OCI-LY7 (cell line): ENCODE data around the gene MOGAT1. TPM values are rescaled to one million over a fixed set of nuclear protein-coding genes. Genes with fewer than 3 reads are reported as not detected.

Source experiments
- BruUV-seq: library from RNA; stranded (reverse); fragments of 400-500 nt; replicated peaks from 2 replicates; lab custom pipeline; 2021; lab: Mats Ljungman, UMichigan
- CTCF ChIA-PET: fragments of 300-600 bp; sonication (Branson Sonifier 250); formaldehyde crosslinking; loops from one replicate; lab custom pipeline; 2022; ENCODE audit warnings: antibody characterized with exemption; ENCODE audit not compliant: unreplicated experiment; lab: Charles Lee
- POLR2A ChIA-PET: fragments of 300-600 bp; sonication (Branson Sonifier 250); formaldehyde crosslinking; loops from one replicate; lab custom pipeline; 2022; ENCODE audit warnings: antibody characterized with exemption; lab: Charles Lee
- DNase-seq: peaks from one replicate; pipeline ENCODE4 v3.0.0-alpha.2; 2015; ENCODE audit warnings: low spot score
- H2AFZ ChIP-seq: fragments of 200-600 bp; sonication (generic), shearing (Covaris generic); 2 replicates; pipeline ENCODE4 v1.6.1; 2014; ENCODE audit warnings: mild to moderate bottlenecking, antibody characterized with exemption, low read length, moderate library complexity
- H3K27ac ChIP-seq: fragments of 200-600 bp; sonication (generic); 2 replicates; pipeline ENCODE4 v1.5.1; 2014; ENCODE audit warnings: mixed run types, low read depth, mild to moderate bottlenecking, moderate library complexity, low read length, inconsistent platforms; ENCODE audit not compliant: poor library complexity, severe bottlenecking
- H3K36me3 ChIP-seq: fragments of 200-600 bp; sonication (generic); 2 replicates; pipeline ENCODE4 v1.6.1; 2014; ENCODE audit warnings: mild to moderate bottlenecking, antibody characterized with exemption, low read length, moderate library complexity, mixed read lengths; ENCODE audit not compliant: insufficient read depth
- H3K4me1 ChIP-seq: fragments of 200-600 bp; sonication (generic); 2 replicates; pipeline ENCODE4 v1.5.1; 2014; ENCODE audit warnings: mild to moderate bottlenecking, low read length; ENCODE audit not compliant: insufficient read depth, poor library complexity, severe bottlenecking
- H3K4me2 ChIP-seq: fragments of 200-600 bp; sonication (generic); 2 replicates; pipeline ENCODE4 v1.6.1; 2014; ENCODE audit warnings: mild to moderate bottlenecking, low read length
- H3K4me3 ChIP-seq: fragments of 200-600 bp; sonication (generic); 2 replicates; pipeline ENCODE4 v1.5.1; 2014; ENCODE audit warnings: mild to moderate bottlenecking, low read depth, low read length; ENCODE audit not compliant: poor library complexity, severe bottlenecking
- H3K79me2 ChIP-seq: fragments of 200-600 bp; sonication (generic); 2 replicates; pipeline ENCODE4 v1.6.1; 2016; ENCODE audit warnings: low read depth, mild to moderate bottlenecking, low read length, moderate library complexity, mixed read lengths; ENCODE audit not compliant: insufficient read depth
- H3K9me2 ChIP-seq: fragments of 200-600 bp; sonication (generic); 2 replicates; pipeline ENCODE4 v1.6.1; 2016; ENCODE audit warnings: mild to moderate bottlenecking, low read length, mixed read lengths; ENCODE audit not compliant: insufficient read depth
- H3K9me3 ChIP-seq: fragments of 200-600 bp; sonication (generic); 2 replicates; pipeline ENCODE4 v1.6.1; 2014; ENCODE audit warnings: mild to moderate bottlenecking, mixed run types, low read length, mixed read lengths
- H4K20me1 ChIP-seq: fragments of 200-600 bp; sonication (generic); 2 replicates; pipeline ENCODE4 v1.6.1; 2014; ENCODE audit warnings: mild to moderate bottlenecking, antibody characterized with exemption, low read length, moderate library complexity, mixed read lengths; ENCODE audit not compliant: insufficient read depth
- EZH2phosphoT487 ChIP-seq: fragments of 200-600 bp; sonication (generic); IDR thresholded peaks from 2 replicates; pipeline ENCODE4 v1.6.1; 2018; ENCODE audit warnings: low read depth, borderline replicate concordance, mild to moderate bottlenecking, mixed run types, antibody characterized with exemption, low read length, moderate library complexity, mixed read lengths
- intact Hi-C: fragments of 100-400 bp; cut with micrococcal nuclease; formaldehyde crosslinking; loops from one replicate; pipeline ENCODE4 v1.10.0; 2022; ENCODE audit not compliant: unreplicated experiment
- total RNA-seq, 2 experiments: library from RNA; depleted of rRNA in 1 of 2; stranded (reverse); fragments of >200 nt in 1 of 2; shearing (Covaris generic) in 1 of 2; gene quantifications; 2 replicates each; pipeline ENCODE4 v1.2.3, GENCODE V29; 2014 to 2022
- TF ChIP-seq, protein P1 (sequence below): fragments of 200-600 bp; sonication (generic); conservative IDR thresholded peaks from 2 replicates; pipeline ENCODE4 v1.5.1; 2014; ENCODE audit warnings: mild to moderate bottlenecking, antibody characterized with exemption, low read length, moderate library complexity, mixed read lengths

Gene MOGAT1
- total RNA-seq, 2 experiments from 2014 or later: not detected

DNA sequence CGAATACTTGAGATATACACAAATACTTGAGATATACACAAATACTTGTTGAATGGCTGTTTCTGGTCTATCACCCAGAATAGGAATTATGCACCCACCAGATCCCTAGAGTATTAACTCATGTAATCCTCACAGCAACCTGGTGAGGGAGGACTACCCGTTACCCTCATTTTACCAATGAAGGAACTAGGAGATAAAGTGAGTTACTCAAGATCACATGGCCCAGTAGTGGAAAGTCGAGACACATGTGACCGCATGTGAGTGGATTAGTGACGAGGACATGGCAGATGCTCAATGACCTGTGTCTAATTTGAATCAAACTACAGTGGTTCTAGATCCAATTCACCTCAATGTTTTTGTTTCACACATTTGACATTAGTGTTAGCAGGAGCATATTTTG, 2.4 kb downstream of the MOGAT1 start:
- no peak for DNase-seq
- Histone ChIP-seq H3K9me3 (no peaks in the 10 kb centered on the region), H3K9me2 (no peaks in the 10 kb centered on the region), H3K27ac (no peak overlapping the region), H2AFZ (no peak overlapping the region), H3K4me1 (no peaks in the 10 kb centered on the region), H3K36me3 (no peaks in the 10 kb centered on the region), H3K4me2 (no peak overlapping the region), H3K79me2 (no peaks in the 10 kb centered on the region), H4K20me1 (no peaks in the 10 kb centered on the region), H3K4me3 (no peak overlapping the region)
- no TSS peak for BruUV-seq
- TF ChIP-seq EZH2phosphoT487: no peak
- TF ChIP-seq, protein P1, sequence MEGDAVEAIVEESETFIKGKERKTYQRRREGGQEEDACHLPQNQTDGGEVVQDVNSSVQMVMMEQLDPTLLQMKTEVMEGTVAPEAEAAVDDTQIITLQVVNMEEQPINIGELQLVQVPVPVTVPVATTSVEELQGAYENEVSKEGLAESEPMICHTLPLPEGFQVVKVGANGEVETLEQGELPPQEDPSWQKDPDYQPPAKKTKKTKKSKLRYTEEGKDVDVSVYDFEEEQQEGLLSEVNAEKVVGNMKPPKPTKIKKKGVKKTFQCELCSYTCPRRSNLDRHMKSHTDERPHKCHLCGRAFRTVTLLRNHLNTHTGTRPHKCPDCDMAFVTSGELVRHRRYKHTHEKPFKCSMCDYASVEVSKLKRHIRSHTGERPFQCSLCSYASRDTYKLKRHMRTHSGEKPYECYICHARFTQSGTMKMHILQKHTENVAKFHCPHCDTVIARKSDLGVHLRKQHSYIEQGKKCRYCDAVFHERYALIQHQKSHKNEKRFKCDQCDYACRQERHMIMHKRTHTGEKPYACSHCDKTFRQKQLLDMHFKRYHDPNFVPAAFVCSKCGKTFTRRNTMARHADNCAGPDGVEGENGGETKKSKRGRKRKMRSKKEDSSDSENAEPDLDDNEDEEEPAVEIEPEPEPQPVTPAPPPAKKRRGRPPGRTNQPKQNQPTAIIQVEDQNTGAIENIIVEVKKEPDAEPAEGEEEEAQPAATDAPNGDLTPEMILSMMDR: no peak
- ChIA-PET POLR2A (no interaction called here), CTCF (no interaction called here)
- intact Hi-C loops: no loop called here

DNA sequence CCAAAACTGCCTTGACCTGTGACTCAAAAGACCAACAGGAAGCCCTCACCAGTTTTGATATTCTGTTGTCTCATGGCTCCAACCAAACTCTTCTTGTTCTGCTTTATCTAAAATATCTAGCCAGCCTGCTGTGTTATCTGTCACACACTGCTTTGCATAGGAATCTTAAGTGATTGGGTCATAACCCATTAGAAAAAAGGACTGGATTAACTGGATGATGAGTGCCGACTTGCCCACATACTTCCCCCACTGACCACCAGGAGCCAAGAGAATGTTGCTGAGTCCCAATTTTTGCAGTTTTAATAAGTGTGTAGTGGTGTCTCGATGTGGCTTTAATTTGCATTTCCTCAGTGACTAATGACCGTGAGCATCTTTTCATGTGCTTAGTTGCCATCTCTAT, 6.5 kb downstream of the MOGAT1 start:
- H3K79me2 ChIP-seq: no peaks in the 10 kb centered on the region
- POLR2A ChIA-PET: interaction anchor here (1.2 to 1.9 kb wide), 3 partner anchors 8 to 281 kb away, joined by 3 to 5 read pairs (median 3); no protein-coding TSS in a partner anchor
- H3K9me3 ChIP-seq: no peaks in the 10 kb centered on the region
- H3K9me2 ChIP-seq: no peaks in the 10 kb centered on the region
- H2AFZ ChIP-seq: no peak overlapping the region
- no peak overlapping the region for H3K4me2 ChIP-seq
- no peak overlapping the region for H3K4me3 ChIP-seq
- no peak for DNase-seq
- CTCF ChIA-PET: no interaction called here
- no peak overlapping the region for H3K27ac ChIP-seq
- TF ChIP-seq, protein P1: no peak
- TF ChIP-seq EZH2phosphoT487: no peak
- H4K20me1 ChIP-seq: no peaks in the 10 kb centered on the region
- H3K36me3 ChIP-seq: no peaks in the 10 kb centered on the region
- no peaks in the 10 kb centered on the region for H3K4me1 ChIP-seq
- intact Hi-C loops: no loop called here
- no TSS peak for BruUV-seq

DNA sequence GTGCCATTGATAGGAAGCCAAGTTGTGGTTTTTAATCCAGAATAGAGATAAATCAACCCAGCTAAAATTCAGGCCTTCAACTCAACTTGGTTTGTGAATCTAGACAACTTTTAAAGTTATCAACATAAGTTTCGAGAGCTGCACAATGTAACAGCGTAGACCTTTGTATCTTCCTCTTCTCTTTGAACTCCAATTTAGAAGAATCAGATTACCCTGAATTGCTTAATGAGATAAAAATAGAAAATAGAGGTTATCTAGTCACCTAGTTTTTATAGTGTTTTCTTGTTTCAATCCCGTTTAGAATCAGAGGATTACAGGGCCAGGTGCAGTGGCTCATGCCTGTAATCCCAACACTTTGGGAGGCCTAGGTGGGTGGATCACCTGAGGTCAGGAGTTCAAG, 12.3 kb downstream of the MOGAT1 start:
- Histone ChIP-seq H3K4me2 (no peak overlapping the region), H3K4me1 (no peaks in the 10 kb centered on the region), H3K9me3 (no peaks in the 10 kb centered on the region), H3K27ac (no peak overlapping the region), H3K4me3 (no peak overlapping the region), H4K20me1 (no peaks in the 10 kb centered on the region), H3K79me2 (no peaks in the 10 kb centered on the region), H2AFZ (no peak overlapping the region), H3K9me2 (no peaks in the 10 kb centered on the region), H3K36me3 (no peaks in the 10 kb centered on the region)
- BruUV-seq: no TSS peak
- no peak for DNase-seq
- TF ChIP-seq EZH2phosphoT487: no peak
- TF ChIP-seq, protein P1: no peak
- ChIA-PET POLR2A (interaction anchor here (0.6 kb wide), 1 partner anchor 411 kb away, joined by 3 read pairs; no protein-coding TSS in a partner anchor), CTCF (no interaction called here)
- intact Hi-C loops: no loop called here
